H7 (cell line): Measurements from ENCODE around the gene TCN2. TPM values are rescaled to one million over a fixed set of nuclear protein-coding genes. Genes with fewer than 3 reads are reported as not detected.

Experiments
- DNase-seq: peaks from one replicate; pipeline ENCODE4 v3.0.0; 2012
- H3K27me3 ChIP-seq: 2 replicates; pipeline ENCODE4 v1.6.0; 2011; ENCODE audit warnings: mild to moderate bottlenecking, low read length; ENCODE audit not compliant: control insufficient read depth, insufficient read depth
- H3K36me3 ChIP-seq: replicated peaks from 2 replicates; pipeline ENCODE4 v1.5.1; 2011; ENCODE audit warnings: low read length; ENCODE audit not compliant: control insufficient read depth, insufficient read depth
- H3K4me3 ChIP-seq: 2 replicates; pipeline ENCODE4 v1.5.1; 2011; ENCODE audit warnings: low read depth, mild to moderate bottlenecking, control low read depth, low read length, moderate library complexity; ENCODE audit not compliant: insufficient read depth
- total RNA-seq: library from RNA; depleted of rRNA; stranded (reverse); fragments of >200 nt; shearing (Covaris generic); gene quantifications from 2 replicates; pipeline ENCODE4 v1.2.3, GENCODE V29; 2014

TCN2 gene
- total RNA-seq, 1 experiment from 2014 or later, result 35.6 TPM

DNA sequence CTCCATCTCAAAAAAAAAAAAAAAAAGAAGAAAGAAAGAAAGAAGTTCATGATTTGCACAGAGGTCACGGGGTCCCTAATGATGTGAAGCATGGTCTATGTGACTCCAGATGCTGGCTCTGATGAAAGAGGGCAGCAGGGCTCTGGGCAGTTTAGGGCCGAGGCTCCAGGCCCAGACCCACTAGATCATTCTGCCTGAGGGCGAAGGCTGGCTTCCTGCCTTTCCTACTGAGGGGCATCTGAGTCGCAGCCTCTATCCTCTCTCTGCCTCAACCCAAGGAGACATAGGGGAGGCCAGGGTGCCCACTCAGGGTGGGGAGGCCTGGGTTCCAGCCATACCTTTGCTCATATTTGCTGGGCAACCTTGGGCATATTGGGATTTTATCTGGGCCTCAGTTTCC, 33.4 kb downstream of the TCN2 start:
- H3K27me3 ChIP-seq, result peaks cover 3% of the 10 kb centered on the region; the same call in 1 of the 2 replicates
- no peaks in the 10 kb centered on the region for H3K36me3 ChIP-seq
- DNase-seq, result no peak
- no peak overlapping the region for H3K4me3 ChIP-seq

DNA sequence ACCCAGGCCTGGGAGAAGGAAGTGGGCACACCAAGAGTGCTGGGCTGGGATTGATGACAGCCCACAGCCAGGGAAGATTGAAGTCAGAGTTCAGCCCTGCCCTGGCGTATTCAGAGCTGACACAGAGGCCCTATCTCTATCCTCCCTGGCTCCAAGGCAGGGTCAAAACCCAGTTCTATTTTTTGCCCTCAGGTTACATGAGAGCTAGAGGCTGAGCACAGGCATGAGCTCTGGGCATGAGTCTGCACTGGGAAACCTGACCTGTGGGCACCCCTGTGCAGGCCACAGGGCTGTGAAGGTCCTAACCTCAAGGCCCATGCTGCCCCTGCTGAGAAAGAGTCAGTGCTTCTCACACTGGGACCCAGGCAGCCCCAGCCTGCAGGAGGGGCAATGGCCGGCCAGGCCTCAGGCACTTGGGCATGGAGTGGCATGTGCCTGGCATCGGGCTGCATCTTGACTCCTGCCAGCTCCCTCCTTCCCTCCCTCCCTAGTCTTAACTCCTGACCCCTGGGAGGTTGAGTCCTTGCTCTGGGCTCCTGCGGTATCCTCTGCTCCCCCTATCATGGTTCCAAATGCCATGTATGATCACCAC, 34.0 kb downstream of the TCN2 start:
- H3K36me3 ChIP-seq, result no peaks in the 10 kb centered on the region
- peaks cover 3% of the 10 kb centered on the region; the same call in 1 of the 2 replicates for H3K27me3 ChIP-seq
- no peak overlapping the region for H3K4me3 ChIP-seq
- peak; percentile 32 for DNase-seq

DNA sequence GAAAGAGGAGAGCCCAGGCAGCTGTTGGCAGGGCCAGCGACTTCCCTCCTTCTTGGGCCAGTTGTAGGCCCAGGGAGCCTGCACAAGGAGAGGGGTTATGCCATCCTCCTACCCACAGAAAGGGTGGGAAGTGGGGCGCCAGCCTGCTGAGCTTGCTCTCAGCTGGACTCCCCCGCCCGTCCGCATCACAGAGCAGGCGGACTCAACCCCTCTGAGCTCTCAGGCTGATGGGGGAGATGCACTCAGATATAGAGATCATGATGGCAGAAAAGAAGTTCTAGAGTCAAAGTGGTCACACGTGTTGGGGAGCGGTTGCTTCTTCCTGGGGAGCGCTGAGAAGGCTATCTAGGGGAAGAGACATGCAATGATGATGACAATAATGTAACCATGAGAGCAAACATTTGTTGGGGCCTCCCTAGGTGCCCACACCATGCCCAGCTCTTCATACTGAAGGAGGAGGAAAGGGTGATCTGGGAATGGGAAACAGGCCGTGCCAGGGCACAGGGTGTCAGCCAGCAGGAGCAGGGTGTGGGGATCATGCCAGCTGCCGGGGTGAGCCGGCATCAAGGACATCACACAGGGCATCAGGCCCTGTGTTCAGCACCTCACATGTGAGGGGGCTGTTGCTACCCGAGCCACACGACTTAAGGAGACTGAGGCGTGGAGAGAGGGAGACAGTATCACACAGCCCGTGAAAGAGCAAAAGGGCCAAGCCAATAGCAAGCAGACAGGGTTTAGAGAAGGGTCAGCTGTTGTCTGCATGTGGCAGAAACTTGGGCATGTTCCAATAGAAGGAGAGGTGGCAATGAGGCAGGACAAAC, 36.3 kb downstream of the TCN2 start:
- Histone ChIP-seq H3K36me3 (no peaks in the 10 kb centered on the region), H3K27me3 (no peaks in the 10 kb centered on the region), H3K4me3 (no peak overlapping the region)
- DNase-seq, result peak; percentile 48

DNA sequence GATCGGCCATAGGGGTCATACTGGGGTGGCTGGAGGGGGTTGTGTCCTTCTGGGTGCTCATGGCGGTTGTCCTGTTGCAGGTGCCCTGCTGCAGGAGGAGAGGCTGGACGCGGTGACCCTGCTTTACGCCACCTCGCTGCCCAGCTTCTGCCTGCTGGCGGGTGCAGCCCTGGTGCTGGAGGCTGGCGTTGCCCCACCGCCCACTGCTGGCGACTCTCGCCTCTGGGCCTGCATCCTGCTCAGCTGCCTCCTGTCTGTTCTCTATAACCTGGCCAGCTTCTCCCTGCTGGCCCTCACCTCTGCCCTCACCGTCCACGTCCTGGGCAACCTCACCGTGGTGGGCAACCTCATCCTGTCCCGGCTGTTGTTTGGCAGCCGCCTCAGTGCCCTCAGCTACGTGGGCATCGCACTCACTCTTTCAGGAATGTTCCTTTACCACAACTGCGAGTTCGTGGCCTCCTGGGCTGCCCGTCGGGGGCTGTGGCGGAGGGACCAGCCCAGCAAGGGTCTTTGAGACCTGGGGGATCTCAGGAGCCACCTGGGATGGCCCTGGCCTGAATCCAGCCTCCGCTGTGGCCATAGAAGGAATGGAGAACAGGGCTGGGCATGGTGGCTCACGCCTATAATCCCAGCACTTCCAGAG, 39.7 kb downstream of the TCN2 start:
- Histone ChIP-seq H3K27me3 (no peaks in the 10 kb centered on the region), H3K36me3 (no peaks in the 10 kb centered on the region), H3K4me3 (no peak overlapping the region)
- DNase-seq, result peak; percentile 45

DNA sequence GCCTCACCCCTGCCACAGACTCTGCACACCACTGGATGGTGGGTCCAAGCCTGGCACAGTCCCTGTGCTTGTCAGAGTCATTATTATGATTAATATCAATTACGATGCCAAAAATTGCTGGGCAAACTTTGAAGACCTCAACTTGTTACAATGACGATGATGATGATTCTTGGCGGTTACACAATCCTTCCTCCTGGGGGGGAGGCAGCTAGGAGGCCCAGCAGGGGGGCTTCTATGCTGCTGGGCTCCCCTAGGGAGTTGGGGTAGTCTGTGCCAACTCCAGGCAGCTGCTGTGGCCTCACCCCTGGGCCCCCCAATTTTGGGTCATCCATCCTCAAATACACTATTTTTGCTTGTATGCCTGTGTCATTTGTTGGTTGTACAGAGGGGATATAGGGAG, 40.6 kb downstream of the TCN2 start:
- Histone ChIP-seq H3K27me3 (no peaks in the 10 kb centered on the region), H3K36me3 (no peaks in the 10 kb centered on the region), H3K4me3 (no peak overlapping the region)
- peak; percentile 16 for DNase-seq

DNA sequence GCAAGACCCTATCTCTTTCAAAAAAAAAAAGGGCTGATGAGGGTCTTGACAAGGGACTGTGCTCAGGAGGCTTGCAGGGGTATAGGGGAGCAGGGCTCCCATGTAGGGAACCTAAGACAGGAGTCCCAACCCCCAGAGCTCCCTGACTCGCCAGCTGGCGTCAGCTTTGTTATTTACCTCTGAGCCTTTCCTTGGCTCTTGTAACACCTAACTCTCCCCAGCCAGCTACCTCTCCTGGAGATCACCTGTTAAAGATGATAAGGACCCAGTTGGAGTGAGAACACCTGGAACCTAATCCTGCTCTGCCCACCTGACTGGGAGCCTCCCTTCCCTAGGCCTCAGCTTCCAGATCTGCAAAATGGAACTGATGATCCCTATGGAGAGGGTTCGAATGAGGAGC, 41.9 kb downstream of the TCN2 start:
- no peak for DNase-seq

DNA sequence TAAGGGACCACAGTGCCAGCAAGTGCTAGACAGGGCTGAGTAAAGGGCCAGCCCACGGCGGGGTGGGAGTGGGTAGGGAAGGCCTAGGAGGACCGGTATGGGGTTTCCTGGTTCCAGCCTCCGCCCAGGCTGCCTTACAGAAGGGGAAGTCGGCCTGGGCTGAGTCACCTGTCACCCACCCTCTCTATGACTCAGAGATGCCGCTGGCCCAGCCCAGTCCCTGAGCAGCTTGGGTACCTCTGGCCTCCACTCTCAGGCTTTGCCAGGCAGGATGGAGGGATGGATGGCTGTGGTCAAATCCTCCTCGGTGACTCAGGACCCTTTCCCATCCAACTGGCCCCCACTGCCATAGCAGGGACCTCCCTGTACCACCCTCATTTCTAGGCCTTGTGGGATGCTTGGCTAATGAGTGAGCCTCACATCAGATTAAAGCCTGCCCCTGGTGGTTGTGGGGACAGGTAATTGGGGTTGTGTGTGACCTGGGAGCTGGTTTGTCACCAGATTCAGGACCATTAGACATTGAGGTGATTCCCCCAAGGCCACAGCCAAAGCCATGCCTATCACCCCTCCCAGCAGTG, 42.5 kb downstream of the TCN2 start:
- peak; percentile 49 for DNase-seq
- no peak overlapping the region for H3K4me3 ChIP-seq
- H3K36me3 ChIP-seq, result no peaks in the 10 kb centered on the region
- no peaks in the 10 kb centered on the region for H3K27me3 ChIP-seq

More for the DNA sequence above, 41.9 kb downstream of the TCN2 start:
- Histone ChIP-seq H3K36me3 (no peaks in the 10 kb centered on the region), H3K4me3 (no peak overlapping the region), H3K27me3 (no peaks in the 10 kb centered on the region)

DNA sequence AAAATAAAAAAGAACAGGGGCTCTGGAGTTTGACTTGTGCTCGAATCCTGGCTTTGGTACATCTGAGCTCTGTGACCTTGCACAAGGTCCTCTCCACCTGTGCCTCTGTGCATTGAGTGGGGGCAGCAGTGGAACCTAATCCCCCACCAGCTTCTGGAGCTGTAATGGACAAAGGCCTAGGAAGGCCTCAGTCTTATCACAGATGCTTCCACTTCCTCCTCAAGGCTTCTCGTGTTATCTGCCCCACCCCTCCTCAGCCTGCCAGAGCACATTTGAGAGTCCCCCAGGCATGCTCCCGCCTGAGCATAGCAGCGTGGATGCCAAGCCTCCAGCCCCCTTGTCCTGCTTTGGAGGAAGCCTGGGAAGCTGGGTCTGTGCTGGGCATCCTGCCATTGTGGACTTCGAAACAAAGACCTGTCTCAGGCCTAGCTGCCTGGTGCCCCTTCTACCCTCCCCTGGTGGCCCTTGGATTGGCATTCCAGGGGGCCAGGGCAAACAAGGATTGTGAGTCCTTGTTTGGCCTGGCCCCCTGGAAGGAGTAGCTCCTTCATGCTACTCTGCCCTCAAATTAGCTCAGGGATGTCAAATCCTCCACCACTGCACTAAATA, 43.6 kb downstream of the TCN2 start:
- H3K4me3 ChIP-seq, result no peak overlapping the region
- no peaks in the 10 kb centered on the region for H3K27me3 ChIP-seq
- DNase-seq, result no peak
- H3K36me3 ChIP-seq, result no peaks in the 10 kb centered on the region

DNA sequence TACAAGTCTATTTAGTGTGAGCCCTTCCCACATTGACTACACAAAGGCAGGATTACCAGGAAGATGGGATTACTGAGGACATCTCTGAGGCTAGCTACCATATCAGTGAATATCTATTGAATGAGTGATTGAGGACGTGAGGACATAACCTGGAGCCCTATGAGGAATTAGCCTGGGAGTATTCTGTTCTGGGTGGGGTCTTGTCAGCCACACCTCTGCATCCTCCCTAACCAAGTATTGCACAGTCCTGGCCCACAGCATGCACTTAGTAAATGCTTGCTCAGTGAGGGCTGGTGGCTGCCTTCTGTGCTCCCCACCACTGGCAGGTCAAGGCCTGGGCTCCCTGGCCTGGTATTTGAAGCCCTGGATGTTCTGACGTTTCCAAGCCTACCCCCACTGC, 45.9 kb downstream of the TCN2 start:
- DNase-seq, result no peak
- Histone ChIP-seq H3K4me3 (no peak overlapping the region), H3K27me3 (no peaks in the 10 kb centered on the region), H3K36me3 (no peaks in the 10 kb centered on the region)

DNA sequence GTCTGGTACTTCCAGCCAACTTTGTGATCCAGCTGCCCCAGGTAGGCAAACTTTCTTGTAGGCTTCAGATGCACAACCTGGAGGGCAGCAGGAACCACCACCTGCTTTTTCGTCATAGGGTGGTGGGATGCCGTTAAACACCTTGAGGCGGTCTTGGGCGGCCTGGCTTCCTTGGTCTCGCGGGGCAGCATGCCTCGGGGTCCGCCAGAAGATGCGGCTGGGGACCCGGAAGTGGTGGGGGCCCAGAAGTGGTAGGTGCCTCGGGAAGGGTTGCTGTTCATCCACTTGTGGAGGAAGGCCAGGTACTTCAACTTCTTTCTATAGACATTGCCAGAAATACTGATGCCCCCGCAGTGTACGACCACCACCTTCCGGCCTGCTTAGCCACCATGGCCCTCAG, 47.4 kb downstream of the TCN2 start:
- Histone ChIP-seq H3K36me3 (no peaks in the 10 kb centered on the region), H3K27me3 (no peaks in the 10 kb centered on the region), H3K4me3 (no peak overlapping the region)
- no peak for DNase-seq

DNA sequence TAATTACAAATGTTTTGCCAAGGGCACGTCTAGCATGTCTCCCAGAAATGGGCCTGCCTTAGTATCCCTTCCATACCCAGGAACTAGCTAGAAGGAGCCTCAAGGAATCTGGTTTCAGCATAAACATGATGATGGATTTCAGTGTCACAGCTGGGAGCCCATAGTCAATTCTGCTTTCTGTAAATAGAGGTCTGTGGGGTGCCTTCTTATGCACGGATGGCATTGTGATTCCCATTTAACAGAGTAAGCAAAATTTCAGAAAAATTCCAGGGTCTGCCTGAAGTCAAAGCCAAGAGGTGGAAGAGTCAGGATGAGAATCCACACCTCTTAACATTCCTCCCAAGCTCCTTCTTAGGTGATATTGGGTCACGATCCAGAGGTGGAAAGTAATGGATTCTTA, 48.6 kb downstream of the TCN2 start:
- no peak overlapping the region for H3K4me3 ChIP-seq

DNA sequence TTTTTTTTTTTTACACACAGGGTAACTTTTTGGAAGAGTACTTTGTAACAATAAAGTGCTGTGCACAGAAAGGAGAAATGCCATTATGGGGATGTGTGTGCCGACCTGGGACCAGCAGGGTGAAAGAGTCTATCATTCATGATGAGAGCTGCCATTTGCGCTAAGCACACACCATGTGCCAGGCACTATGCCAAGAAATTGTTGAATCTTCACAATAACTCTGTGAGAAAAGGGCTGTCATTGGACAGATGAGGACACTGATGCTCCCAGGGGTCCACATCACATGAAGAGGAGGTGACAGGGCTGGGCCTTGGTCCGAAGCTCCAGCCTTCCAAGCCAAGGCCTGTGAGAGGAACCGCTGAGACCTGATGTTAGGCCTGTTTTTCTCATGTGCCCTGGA, 55.1 kb downstream of the TCN2 start:
- no peak for DNase-seq
- Histone ChIP-seq H3K36me3 (no peaks in the 10 kb centered on the region), H3K4me3 (no peak overlapping the region), H3K27me3 (no peaks in the 10 kb centered on the region; the same call in 1 of the 2 replicates)

More for the DNA sequence above, 48.6 kb downstream of the TCN2 start:
- Histone ChIP-seq H3K36me3 (no peaks in the 10 kb centered on the region), H3K27me3 (no peaks in the 10 kb centered on the region)
- DNase-seq, result peak; percentile 53

DNA sequence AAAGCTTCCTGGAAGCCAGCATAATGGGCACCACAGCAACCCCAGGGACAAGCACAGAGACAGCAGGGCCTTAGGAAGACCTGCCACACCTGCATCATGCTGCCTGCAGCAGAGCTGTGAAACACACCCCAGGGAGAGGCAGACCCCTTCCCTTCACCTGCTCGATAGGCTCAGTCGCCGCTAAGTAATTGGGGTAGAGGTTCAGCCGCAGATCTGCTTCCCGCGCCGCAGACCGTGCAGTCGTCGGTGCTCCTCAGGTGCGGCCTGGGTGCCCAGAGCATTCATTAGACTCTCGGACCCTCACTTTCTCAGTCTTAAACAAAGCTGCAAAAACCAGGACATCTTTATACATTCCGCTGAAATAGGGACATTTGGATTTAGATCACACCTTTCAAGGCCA, 57.8 kb downstream of the TCN2 start:
- no peak overlapping the region for H3K4me3 ChIP-seq
- H3K27me3 ChIP-seq, result peaks cover 11% of the 10 kb centered on the region

DNA sequence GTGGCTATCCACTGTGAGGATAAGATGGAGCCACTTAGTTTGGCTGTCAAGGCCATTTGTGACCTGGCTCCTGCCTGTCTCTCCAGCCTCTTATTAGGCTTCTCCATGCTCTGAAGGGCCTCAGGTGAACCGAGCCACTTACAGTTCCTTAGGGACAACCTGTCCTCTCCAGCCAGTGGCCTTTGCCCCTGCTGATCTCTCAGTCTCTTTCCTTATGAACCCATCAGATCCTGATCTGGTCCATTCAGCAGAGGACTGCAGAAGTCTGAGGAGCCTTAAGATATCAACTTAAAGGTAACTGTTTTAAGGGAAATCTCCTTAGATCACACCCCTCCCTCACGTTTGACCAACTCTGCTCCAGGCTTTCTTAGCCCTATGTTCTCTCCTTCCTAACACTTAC, 58.3 kb downstream of the TCN2 start:
- DNase-seq, result no peak
- H3K4me3 ChIP-seq, result no peak overlapping the region
- H3K27me3 ChIP-seq, result peaks cover 11% of the 10 kb centered on the region
- no peaks in the 10 kb centered on the region for H3K36me3 ChIP-seq

More for the DNA sequence above, 57.8 kb downstream of the TCN2 start:
- no peaks in the 10 kb centered on the region for H3K36me3 ChIP-seq
- no peak for DNase-seq
